ENCODE measurements around the gene SLC66A2.

DNA sequence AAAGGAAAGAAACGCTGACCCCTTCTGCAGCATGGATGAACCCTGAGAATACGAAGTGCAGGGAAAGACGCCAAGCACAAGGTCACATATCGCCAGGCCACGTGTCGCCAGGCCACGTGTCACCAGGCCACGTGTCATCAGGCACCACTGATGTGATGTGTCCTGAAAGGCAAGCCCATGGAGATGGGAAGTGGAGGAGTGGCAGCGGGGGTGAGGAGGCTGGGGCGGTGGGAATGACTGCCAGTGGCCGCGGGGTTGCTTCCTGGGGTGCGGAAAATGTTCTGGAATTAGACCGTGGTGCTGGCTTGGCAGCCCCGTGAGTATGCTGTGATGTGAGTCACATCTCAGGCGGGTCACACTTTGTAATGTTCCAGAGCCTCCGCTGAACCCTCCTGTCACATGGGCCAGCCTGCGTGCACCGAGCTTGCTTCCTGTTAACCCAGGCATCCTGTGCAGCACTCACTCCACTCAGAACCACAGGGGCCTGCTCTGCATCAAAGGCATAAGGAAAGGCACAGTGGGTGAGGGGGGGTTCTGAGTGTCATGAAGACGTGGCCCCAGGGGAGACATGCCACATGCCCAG, 39.0 kb downstream of the SLC66A2 start:
- TF ChIP-seq, protein P1, sequence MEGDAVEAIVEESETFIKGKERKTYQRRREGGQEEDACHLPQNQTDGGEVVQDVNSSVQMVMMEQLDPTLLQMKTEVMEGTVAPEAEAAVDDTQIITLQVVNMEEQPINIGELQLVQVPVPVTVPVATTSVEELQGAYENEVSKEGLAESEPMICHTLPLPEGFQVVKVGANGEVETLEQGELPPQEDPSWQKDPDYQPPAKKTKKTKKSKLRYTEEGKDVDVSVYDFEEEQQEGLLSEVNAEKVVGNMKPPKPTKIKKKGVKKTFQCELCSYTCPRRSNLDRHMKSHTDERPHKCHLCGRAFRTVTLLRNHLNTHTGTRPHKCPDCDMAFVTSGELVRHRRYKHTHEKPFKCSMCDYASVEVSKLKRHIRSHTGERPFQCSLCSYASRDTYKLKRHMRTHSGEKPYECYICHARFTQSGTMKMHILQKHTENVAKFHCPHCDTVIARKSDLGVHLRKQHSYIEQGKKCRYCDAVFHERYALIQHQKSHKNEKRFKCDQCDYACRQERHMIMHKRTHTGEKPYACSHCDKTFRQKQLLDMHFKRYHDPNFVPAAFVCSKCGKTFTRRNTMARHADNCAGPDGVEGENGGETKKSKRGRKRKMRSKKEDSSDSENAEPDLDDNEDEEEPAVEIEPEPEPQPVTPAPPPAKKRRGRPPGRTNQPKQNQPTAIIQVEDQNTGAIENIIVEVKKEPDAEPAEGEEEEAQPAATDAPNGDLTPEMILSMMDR (conservative IDR thresholded peaks at IDR 0.05 in 1 of 2, IDR thresholded peaks at IDR 0.05 in 1 of 2; ENCODE audit: extremely low read depth in 1 of 2, insufficient read depth in 1 of 2, low read depth in 1 of 2, low read length in 2 of 2) = no peak
- no peak for TF ChIP-seq EZH2 (IDR thresholded peaks at IDR 0.05; ENCODE audit: borderline replicate concordance, low read length)
